NCI-H748 treated with DMSO at 0.1 percent for 48 hours (cell line): Measurements from ENCODE around the gene ITGB6.
"Not testable (repeated sequence)": the region's sequence is repeated elsewhere in the genome, so short reads cannot be mapped to it uniquely, and the experiment has no call there.

Source experiments
- DNase-seq: peaks from one replicate; lab custom pipeline; 2025; lab: John Stamatoyannopoulos, UW

Gene ITGB6

GRCh38 chr2:160181146-160181836, 18.8 kb downstream of the ITGB6 start:
- peak; percentile 19 for DNase-seq

- not testable (repeated sequence) for DNase-seq
Measured at GRCh38 chr2:160180690-160181089, 19.4 kb downstream of the ITGB6 start.

GRCh38 chr2:160180172-160180571, 19.9 kb downstream of the ITGB6 start:
- no peak for DNase-seq

DNA sequence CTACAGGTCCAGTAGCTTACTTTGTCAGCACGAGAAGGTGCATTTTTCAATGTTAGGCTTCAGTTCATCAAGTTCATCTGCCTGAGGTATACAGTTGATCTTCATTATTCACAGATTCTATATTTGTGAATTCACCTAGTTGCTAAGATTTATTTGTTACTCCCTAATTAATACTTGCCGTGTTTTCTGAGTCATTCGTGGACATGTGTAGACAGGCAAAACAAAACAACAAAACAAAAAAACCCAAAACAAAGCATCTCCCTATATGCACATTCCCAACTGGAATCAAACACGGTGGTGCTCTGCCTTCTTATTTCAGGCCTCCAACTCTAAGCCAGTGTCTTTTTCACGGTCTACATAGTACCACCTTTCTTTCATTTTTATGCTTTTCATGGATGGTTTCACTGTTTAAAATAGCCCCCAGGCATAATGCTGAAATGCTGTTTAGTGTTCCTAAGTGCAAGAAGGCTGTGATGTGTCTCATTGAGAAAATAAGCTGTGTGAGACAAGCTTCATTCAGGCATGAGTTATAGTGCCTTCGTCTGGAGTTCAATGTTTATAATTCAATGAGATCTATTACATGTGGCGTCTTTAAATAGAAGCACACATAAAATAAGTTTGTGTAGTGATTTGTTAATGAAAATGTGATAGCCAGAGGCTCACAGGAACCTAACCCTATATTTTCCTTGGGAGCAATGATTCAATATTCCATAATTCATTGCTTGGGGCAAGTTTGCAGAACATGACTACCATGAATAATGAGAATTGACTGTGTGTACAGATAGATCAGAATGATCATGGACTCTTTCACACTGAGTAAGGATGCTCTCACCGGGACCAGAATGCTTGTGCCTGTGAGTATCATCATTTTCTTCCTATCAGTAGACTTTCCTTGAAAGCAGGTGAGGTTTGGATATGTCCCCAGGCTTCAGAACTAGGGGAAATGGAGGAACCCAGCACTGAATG, 24.6 kb downstream of the ITGB6 start:
- no peak for DNase-seq

GRCh38 chr2:160174322-160174721, 25.8 kb downstream of the ITGB6 start:
- DNase-seq = no peak

DNA sequence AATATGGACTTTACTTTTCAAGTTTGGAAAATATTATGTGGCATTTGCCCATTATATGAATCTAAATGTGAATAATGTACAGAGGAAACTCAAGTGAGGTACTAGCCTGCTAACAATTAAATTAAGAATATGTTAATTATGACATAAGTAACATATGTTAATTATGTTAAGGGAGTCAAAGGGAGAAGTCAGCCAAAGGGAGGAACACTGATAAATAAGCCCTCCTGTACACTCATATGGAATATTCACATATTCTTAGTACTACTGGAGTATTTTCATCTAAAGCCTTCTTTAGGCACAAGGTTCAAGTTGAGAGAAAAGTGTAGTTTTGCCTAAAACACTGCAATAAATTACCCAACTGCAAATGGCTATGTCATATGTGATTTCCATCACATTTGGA, 30.1 kb downstream of the ITGB6 start:
- DNase-seq = no peak

- no peak for DNase-seq
Measured at GRCh38 chr2:160169471-160169870, 30.6 kb downstream of the ITGB6 start.

DNA sequence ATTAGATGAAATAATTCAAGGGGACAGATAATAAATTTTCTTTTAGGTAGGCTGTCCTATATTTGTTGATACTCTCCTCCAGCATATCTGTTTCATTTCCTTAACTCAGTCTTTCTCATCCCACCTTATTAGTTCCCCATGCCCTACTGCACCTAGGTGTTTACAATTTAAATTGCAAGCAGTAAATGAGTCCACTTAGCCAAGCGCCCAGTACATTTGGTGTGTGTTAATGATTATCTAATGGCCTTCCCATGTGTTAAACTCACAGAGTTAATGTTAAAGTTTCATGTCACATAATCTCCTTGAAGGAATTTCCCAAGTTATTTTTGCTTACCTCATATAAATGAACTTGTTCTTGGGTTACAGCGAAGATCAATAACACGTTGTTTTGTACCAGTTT, 31.2 kb downstream of the ITGB6 start:
- no peak for DNase-seq

- DNase-seq = no peak
Measured at GRCh38 chr2:160167089-160167740, 32.9 kb downstream of the ITGB6 start.

DNA sequence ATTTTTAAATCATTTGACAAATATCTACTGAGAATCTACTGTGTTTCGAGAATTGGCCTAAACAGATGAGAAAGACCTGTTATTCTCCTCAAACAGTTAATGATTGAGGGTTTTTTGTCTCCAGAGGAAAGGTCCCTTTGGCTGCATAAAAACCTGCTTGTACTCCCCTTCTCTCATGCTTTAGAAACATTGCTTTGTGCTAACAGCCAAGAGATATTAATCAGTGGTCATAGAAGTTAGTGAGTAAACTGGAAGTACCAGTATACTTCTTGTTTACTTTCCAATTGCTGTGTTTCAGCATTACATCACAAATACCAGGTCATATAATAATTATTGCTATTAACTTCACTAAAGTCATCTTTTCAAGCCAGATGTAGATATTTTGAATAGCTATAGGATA, 34.1 kb downstream of the ITGB6 start:
- DNase-seq = no peak

DNA sequence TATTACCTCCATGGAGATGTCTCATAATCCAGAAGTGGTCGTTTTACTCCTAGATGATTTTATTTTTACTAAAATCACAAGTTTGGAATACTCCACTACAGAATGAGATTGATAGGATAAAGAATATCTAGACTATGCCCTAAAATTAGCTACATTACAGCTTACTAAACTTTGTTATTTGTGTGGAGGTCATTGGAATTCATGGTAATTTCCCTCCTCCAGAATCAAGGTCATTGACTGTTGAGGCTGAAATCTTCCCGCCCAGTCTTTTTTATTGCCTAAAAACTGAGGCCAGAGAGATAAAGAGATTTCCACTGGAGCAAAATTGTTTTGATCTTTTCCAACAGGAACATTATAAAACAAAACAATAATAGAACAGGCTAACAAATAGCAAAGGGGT, 35.0 kb downstream of the ITGB6 start:
- DNase-seq = no peak

DNA sequence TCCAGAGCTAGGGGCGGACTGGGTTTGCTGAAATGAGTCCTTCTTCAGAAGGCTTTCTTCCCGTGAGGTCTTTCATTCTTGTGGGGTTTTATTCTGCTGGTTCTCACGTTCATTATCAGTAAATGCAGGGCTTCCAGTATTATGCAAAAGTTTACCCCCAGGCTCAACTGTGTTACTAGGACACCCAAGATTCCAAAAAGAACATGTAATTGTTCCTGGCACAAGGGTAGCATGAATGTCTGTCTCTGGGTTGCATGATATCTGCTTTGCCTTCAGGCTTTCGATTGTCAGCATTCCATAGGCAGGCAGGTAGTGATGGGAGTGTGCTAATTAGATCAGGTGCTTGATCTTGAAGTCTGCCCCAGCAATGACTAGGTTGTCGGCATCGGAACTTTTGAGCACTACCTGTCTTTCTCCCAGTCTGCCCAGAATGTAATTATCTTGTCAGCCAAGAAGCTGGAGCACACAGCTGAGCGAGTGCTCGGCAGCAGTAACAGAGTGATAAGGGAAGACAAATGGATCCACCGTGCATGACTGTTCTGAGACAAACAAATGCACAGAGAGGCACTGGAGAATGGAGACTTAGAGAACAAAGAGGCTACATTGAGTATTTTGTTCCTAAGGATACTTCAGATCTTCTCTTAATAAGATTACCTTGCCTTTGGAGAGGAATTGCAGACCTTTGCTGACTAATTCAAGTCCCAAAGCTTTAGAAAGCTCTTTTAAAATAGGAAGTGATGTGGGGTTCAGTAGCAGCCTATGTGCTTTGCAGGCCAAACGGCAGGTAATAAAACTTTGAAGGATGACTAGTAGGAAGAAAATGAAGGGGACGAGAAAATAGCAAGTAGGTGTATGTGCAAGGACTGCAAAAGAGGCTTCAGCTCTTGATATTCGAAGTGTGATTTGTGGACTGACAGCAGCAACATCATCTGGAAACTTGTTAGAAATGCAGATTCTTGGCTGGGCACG, 41.9 kb downstream of the ITGB6 start:
- no peak for DNase-seq

DNA sequence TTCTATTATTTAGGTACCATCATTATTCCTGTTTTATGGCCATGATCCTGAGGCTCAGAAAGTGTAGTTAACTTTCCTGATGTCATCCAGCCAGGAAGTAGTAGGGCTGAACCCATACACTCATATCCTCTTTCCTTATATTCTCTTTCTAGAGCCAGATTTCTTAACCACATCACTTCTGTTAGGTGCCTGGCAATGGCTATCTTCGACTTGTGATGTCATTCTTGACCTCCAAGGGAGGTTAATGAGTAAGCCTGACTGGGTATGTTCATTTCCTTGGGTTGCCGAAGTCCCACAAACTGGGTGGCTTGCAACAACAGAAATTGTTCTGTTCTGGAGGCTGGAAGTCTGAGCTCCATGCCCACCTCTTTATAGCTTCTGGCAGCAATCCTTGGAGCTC, 43.4 kb downstream of the ITGB6 start:
- DNase-seq = no peak

- no peak for DNase-seq
Measured at GRCh38 chr2:160156100-160156499, 44.0 kb downstream of the ITGB6 start.

GRCh38 chr2:160148419-160148818, 51.7 kb downstream of the ITGB6 start:
- DNase-seq = not testable (repeated sequence)

DNA sequence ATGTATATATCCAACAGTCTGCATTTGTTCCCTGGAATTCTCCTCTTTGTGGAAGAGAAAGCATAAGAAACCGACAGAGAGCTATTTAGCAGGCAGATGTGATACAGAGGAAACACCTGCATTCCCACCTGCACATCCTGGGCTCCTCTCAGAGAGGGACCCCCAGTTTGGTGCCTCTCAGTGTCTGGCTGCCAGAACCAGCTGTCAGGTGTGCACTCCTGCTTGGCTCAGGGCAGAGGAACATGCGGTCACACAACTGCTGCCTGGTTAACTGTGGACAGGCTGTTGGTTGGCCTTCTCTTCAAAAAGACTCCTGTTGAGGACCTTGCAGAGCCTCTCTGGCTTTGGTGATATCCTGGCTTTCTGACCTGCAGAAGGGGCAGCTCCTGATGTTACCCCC, 54.6 kb downstream of the ITGB6 start:
- no peak for DNase-seq

DNA sequence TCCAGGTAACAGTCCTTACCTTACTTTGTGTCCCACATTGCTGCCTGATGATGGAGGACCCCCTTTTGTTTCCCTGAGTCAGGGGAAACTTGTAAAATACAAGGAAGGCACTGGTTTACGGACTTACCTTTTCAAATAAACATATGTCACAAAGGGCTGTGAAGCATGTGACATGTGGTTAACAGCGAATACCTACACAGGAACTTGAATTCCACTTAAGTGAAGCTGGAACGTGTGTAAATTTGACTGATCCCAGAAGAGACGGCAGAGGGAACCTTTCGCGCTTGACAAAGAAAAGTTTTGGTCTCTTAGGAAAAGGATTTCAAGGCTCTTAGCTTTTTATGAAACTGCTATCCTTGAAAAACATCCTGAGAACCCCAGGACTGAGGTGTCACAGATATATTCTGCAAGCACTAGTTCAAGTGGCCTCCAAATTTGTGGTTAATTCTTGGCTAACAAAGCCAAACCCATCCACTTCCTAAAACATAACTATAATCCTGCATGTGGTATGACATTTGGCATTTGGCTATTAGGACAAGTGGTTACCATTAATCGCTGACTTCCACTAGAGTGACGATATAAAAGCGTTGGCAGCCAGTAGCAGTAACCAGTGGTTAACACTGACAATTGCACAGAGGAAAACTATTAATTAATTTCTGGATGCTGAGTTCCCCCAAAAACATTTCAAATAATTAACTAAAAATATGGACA, 55.6 kb downstream of the ITGB6 start:
- DNase-seq = no peak

DNA sequence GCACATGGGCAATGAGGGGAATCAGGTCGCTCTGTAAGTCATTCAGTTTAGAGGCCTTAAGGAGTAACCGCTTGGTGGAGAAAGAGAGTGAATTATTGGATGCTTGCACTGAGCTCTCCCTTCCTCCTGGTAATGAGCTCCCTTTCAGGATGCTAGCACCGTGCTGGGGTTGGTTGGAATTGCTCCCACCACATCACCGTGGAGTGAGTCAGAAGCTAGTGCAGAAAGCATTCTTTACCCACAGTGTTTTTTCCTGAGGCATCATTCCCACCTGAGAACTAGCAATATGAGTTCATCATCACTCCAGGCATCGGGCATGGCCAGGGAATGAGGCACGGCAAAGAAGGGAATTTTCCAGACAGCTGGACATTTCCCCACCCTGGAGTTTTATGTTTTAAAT, 57.6 kb downstream of the ITGB6 start:
- DNase-seq = no peak

DNA sequence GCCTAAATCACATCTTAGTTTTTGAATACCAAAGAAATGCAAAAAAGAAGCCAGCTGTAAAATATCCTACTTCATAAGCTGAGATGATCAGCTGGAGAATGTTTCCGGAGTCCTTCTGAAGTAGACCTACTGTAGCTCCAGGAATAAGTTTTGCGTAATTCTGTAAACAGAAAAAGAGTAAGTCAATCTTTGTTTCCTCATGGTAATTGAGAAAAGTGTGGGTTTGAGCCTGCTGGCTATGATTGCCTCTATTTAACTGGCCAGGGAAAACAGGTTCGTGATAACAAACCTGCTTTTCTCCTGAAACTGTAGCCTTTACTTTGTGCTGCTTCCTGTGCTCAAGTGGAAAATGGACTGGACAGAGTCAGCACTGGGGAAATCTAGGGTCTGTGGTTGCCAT, 58.2 kb downstream of the ITGB6 start:
- no peak for DNase-seq

DNA sequence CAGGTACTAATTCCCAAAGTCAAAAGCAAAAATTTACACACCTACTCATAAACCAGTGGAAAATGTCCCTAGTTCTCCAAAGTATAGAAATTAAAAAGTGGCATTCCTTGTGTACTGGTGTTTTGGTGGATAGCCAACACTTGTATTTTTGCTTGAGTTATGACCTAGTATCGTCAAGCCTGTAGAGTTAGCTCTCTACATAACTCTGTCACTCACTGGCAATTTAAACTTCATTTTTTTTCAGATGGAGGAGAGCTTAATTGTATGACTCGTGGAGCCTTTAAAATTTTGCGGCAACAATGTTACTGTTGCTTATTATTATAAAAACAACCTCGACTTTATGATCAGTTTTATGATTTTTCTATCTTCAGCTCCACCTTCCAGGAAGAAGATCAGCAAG, 58.7 kb downstream of the ITGB6 start:
- DNase-seq = no peak

DNA sequence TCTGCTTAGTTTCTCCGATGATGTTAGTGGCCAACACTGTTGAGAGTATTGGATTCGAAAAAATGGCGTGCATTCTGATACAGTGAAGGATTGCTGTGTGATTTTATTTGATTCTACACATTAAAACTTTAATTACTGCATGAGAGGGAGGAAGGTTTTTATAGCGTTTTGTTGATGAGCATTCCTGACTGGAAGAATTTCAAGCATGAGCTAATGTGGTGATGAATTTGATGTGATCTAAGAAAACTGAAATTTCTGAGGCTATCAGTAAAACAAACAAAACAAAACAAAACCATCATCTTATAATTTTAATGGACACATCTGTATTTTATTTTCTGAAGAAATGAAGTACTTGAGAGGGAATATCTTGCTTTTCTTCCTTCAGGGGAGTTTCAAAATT, 59.6 kb downstream of the ITGB6 start:
- DNase-seq = no peak
